Mesenchymal stem cell (in vitro differentiated cells and primary cell): Measurements from ENCODE around the gene KRTAP4-2.

ENCODE experiments used
- DNase-seq: peaks from one replicate; pipeline ENCODE4 v3.0.0-alpha.2; 2013
- H2AFZ ChIP-seq: one replicate; pipeline ENCODE4 v1.6.1; 2013; ENCODE audit warnings: low read depth, mild to moderate bottlenecking, control low read depth, inconsistent platforms, low read length, moderate library complexity
- H2AK5ac ChIP-seq: 2 replicates; pipeline ENCODE4 v1.6.1; 2013; ENCODE audit warnings: low read length, moderate library complexity, mild to moderate bottlenecking, inconsistent platforms; ENCODE audit not compliant: severe bottlenecking
- H2BK120ac ChIP-seq: one replicate; pipeline ENCODE4 v1.6.1; 2013; ENCODE audit warnings: low read depth, mild to moderate bottlenecking, inconsistent platforms, low read length, moderate library complexity
- H2BK12ac ChIP-seq, 2 experiments: one replicate each; pipeline ENCODE4 v1.6.1; 2013; ENCODE audit warnings: inconsistent platforms in 2 of 2, low read length in 2 of 2, mild to moderate bottlenecking in 2 of 2, moderate library complexity in 2 of 2, control low read depth in 1 of 2
- H2BK15ac ChIP-seq: one replicate; pipeline ENCODE4 v1.6.1; 2013; ENCODE audit warnings: mild to moderate bottlenecking, low read depth, inconsistent platforms; ENCODE audit not compliant: poor library complexity, severe bottlenecking
- H2BK5ac ChIP-seq: 2 replicates; pipeline ENCODE4 v1.6.1; 2013; ENCODE audit warnings: low read depth, mild to moderate bottlenecking, low read length, control low read depth, inconsistent platforms; ENCODE audit not compliant: poor library complexity, severe bottlenecking
- H3K14ac ChIP-seq, 2 experiments: one replicate each; pipeline ENCODE4 v1.6.1; 2013; ENCODE audit warnings: inconsistent platforms in 2 of 2, low read length in 2 of 2, control low read depth in 1 of 2, mild to moderate bottlenecking in 1 of 2, moderate library complexity in 1 of 2
- H3K18ac ChIP-seq, 2 experiments: one replicate each; pipeline ENCODE4 v1.6.1; 2013; ENCODE audit warnings: inconsistent platforms in 2 of 2, low read length in 2 of 2, control low read depth in 1 of 2, low read depth in 1 of 2, mild to moderate bottlenecking in 1 of 2
- H3K23ac ChIP-seq, 2 experiments: one replicate each; pipeline ENCODE4 v1.6.1; 2013; ENCODE audit warnings: inconsistent platforms in 2 of 2, low read length in 2 of 2, mild to moderate bottlenecking in 2 of 2, moderate library complexity in 2 of 2, control low read depth in 1 of 2
- H3K27ac ChIP-seq: 2 replicates; pipeline ENCODE4 v1.5.1; 2013; ENCODE audit warnings: mild to moderate bottlenecking, moderate library complexity, low read length, control low read depth, inconsistent platforms; ENCODE audit not compliant: poor library complexity, severe bottlenecking
- H3K27me3 ChIP-seq, 2 experiments: 2 replicates each; pipeline versions ENCODE4 v1.6.1 to v1.7.0; 2013; ENCODE audit warnings: low read length in 2 of 2, mild to moderate bottlenecking in 2 of 2, moderate library complexity in 2 of 2, control low read depth in 1 of 2, inconsistent platforms in 1 of 2; ENCODE audit not compliant: control insufficient read depth in 1 of 2, insufficient read depth in 1 of 2
- H3K36me3 ChIP-seq, 2 experiments: 2 replicates each; pipeline versions ENCODE4 v1.6.1 to v1.7.0; 2013; ENCODE audit warnings: low read length in 2 of 2, control low read depth in 1 of 2, inconsistent platforms in 1 of 2, low read depth in 1 of 2, mild to moderate bottlenecking in 1 of 2; ENCODE audit not compliant: insufficient read depth in 2 of 2, control insufficient read depth in 1 of 2
- H3K4ac ChIP-seq, 2 experiments: one replicate each; pipeline ENCODE4 v1.6.1; 2013; ENCODE audit warnings: inconsistent platforms in 2 of 2, low read length in 2 of 2, mild to moderate bottlenecking in 2 of 2, moderate library complexity in 2 of 2, control low read depth in 1 of 2, low read depth in 1 of 2
- H3K4me1 ChIP-seq: 2 replicates; pipeline ENCODE4 v1.6.1; 2013; ENCODE audit warnings: low read depth, low read length, control low read depth; ENCODE audit not compliant: control insufficient read depth, insufficient read depth
- H3K4me2 ChIP-seq: 2 replicates; pipeline ENCODE4 v1.6.1; 2013; ENCODE audit warnings: low read length, mild to moderate bottlenecking, inconsistent platforms; ENCODE audit not compliant: poor library complexity, severe bottlenecking
- H3K4me3 ChIP-seq, 2 experiments: 2 replicates each; pipeline versions ENCODE4 v1.5.1 to v1.7.0; 2013; ENCODE audit warnings: low read length in 2 of 2, mild to moderate bottlenecking in 2 of 2, control low read depth in 1 of 2, low read depth in 1 of 2; ENCODE audit not compliant: insufficient read depth in 1 of 2
- H3K79me1 ChIP-seq: replicated peaks from 2 replicates; pipeline ENCODE4 v1.6.1; 2013; ENCODE audit warnings: mild to moderate bottlenecking, control low read depth, low read length, inconsistent platforms; ENCODE audit not compliant: poor library complexity, severe bottlenecking
- H3K9ac ChIP-seq: 2 replicates; pipeline ENCODE4 v1.7.0; 2013; ENCODE audit warnings: mild to moderate bottlenecking, low read length, moderate library complexity
- H3K9me3 ChIP-seq: 2 replicates; pipeline ENCODE4 v1.7.0; 2013; ENCODE audit warnings: mild to moderate bottlenecking, low read length; ENCODE audit not compliant: control insufficient read depth
- H4K8ac ChIP-seq: one replicate; pipeline ENCODE4 v1.6.1; 2013; ENCODE audit warnings: inconsistent platforms, mild to moderate bottlenecking, low read length, moderate library complexity
- H4K91ac ChIP-seq: one replicate; pipeline ENCODE4 v1.6.1; 2013; ENCODE audit warnings: mild to moderate bottlenecking, low read length, inconsistent platforms
- WGBS: methylation state at CpG from one replicate; pipeline ENCODE4 v1.1.7; 2013; ENCODE audit warnings: mixed read lengths; 5-methylcytosine and 5-hydroxymethylcytosine counted together

KRTAP4-2 gene

GRCh38 chr17:41147531-41148204 lies 30.4 kb downstream of the KRTAP4-2 start:
- no peaks in the 10 kb centered on the region for H3K79me1 ChIP-seq
- H3K14ac ChIP-seq, result no peak overlapping the region
- no peak overlapping the region for H3K4me2 ChIP-seq
- no peak overlapping the region for H2BK120ac ChIP-seq
- no peak for DNase-seq
- H4K91ac ChIP-seq, result no peak overlapping the region
- H3K36me3 ChIP-seq, result no peaks in the 10 kb centered on the region
- no peak overlapping the region for H3K4ac ChIP-seq
- no peak overlapping the region for H2BK12ac ChIP-seq
- WGBS, result 76% methylated on average over 1 of the region's 2 CpGs
- H3K9me3 ChIP-seq, result peaks cover 11% of the 10 kb centered on the region
- no peak overlapping the region for H2BK5ac ChIP-seq
- H3K27me3 ChIP-seq, result no peaks in the 10 kb centered on the region
- H2AK5ac ChIP-seq, result no peak overlapping the region
- no peak overlapping the region for H4K8ac ChIP-seq
- no peak overlapping the region for H3K4me3 ChIP-seq
- no peak overlapping the region for H3K23ac ChIP-seq
- no peak overlapping the region for H2AFZ ChIP-seq
- H2BK15ac ChIP-seq, result no peak overlapping the region
- no peak overlapping the region for H3K27ac ChIP-seq
- H3K9ac ChIP-seq, result no peak overlapping the region
- H3K18ac ChIP-seq, result no peak overlapping the region
- no peaks in the 10 kb centered on the region for H3K4me1 ChIP-seq

GRCh38 chr17:41145261-41145660 lies 32.8 kb downstream of the KRTAP4-2 start:
- Histone ChIP-seq H3K4me2 (no peak overlapping the region), H2BK15ac (no peak overlapping the region), H3K18ac (no peak overlapping the region), H3K4ac (no peak overlapping the region), H2BK5ac (no peak overlapping the region), H2AFZ (no peak overlapping the region), H2BK120ac (no peak overlapping the region), H4K8ac (no peak overlapping the region), H3K79me1 (no peaks in the 10 kb centered on the region), H3K27me3 (no peaks in the 10 kb centered on the region), H3K4me1 (peaks cover 2% of the 10 kb centered on the region), H2BK12ac (no peak overlapping the region), H3K36me3 (peaks cover 0 to under 1% of the 10 kb centered on the region in 2 experiments), H3K9ac (no peak overlapping the region), H3K23ac (no peak overlapping the region), H3K9me3 (peaks cover 11% of the 10 kb centered on the region), H2AK5ac (no peak overlapping the region), H3K4me3 (no peak overlapping the region), H4K91ac (no peak overlapping the region), H3K27ac (no peak overlapping the region), H3K14ac (no peak overlapping the region)
- no peak for DNase-seq
- 92% methylated on average over 2 of the region's 2 CpGs for WGBS

- no peak overlapping the region for H4K91ac ChIP-seq
- WGBS, result 96% methylated on average over 1 of the region's 1 CpG
- H2BK15ac ChIP-seq, result no peak overlapping the region
- H2BK12ac ChIP-seq, result no peak overlapping the region
- no peak overlapping the region for H2AFZ ChIP-seq
- no peak overlapping the region for H3K27ac ChIP-seq
- no peak overlapping the region for H3K23ac ChIP-seq
- peaks cover 0 to 4% of the 10 kb centered on the region in 2 experiments for H3K36me3 ChIP-seq
- H3K27me3 ChIP-seq, result no peaks in the 10 kb centered on the region
- no peak overlapping the region for H3K9ac ChIP-seq
- no peak overlapping the region for H3K18ac ChIP-seq
- H2BK120ac ChIP-seq, result no peak overlapping the region
- no peak for DNase-seq
- H3K4me3 ChIP-seq, result no peak overlapping the region
- peaks cover 6% of the 10 kb centered on the region for H3K4me1 ChIP-seq
- no peak overlapping the region for H3K4me2 ChIP-seq
- H3K4ac ChIP-seq, result no peak overlapping the region
- H3K14ac ChIP-seq, result no peak overlapping the region
- H2AK5ac ChIP-seq, result no peak overlapping the region
- peaks cover 11% of the 10 kb centered on the region for H3K9me3 ChIP-seq
- no peaks in the 10 kb centered on the region for H3K79me1 ChIP-seq
- H2BK5ac ChIP-seq, result no peak overlapping the region
- no peak overlapping the region for H4K8ac ChIP-seq
Observed at GRCh38 chr17:41144846-41145245, 33.2 kb downstream of the KRTAP4-2 start.

GRCh38 chr17:41141361-41141760 lies 36.7 kb downstream of the KRTAP4-2 start:
- DNase-seq, result no peak
- H3K27ac ChIP-seq, result peak overlapping the region; percentile 96
- H3K27me3 ChIP-seq, result no peaks in the 10 kb centered on the region
- H3K23ac ChIP-seq, result no peak overlapping the region
- H3K4me1 ChIP-seq, result peaks cover 8% of the 10 kb centered on the region
- no peak overlapping the region for H4K91ac ChIP-seq
- no peak overlapping the region for H2BK120ac ChIP-seq
- H3K18ac ChIP-seq, result no peak overlapping the region
- H3K4ac ChIP-seq, result no peak overlapping the region
- peak overlapping the region; percentile 87 for H2AK5ac ChIP-seq
- H2AFZ ChIP-seq, result no peak overlapping the region
- H3K9me3 ChIP-seq, result peaks cover 23% of the 10 kb centered on the region
- peaks cover 0 to 6% of the 10 kb centered on the region in 2 experiments for H3K36me3 ChIP-seq
- no peak overlapping the region for H3K9ac ChIP-seq
- H2BK5ac ChIP-seq, result peak overlapping the region; percentile 92
- no peak overlapping the region for H3K4me2 ChIP-seq
- no peak overlapping the region for H3K4me3 ChIP-seq
- no peaks in the 10 kb centered on the region for H3K79me1 ChIP-seq
- no peak overlapping the region for H2BK15ac ChIP-seq
- no peak overlapping the region for H2BK12ac ChIP-seq
- H3K14ac ChIP-seq, result no peak overlapping the region
- H4K8ac ChIP-seq, result no peak overlapping the region
